HEK293T (cell line): ENCODE measurements around the gene BEST2.

Experiments
- BHLHE40 ChIP-seq: fragments of 450-650 bp; IDR thresholded peaks from 2 replicates; pipeline ENCODE4 v1.6.1; 2016; ENCODE audit warnings: mild to moderate bottlenecking, moderate library complexity, borderline replicate concordance
- HDGF ChIP-seq: fragments of 450-650 bp; IDR thresholded peaks from 2 replicates; pipeline ENCODE4 v1.6.1; 2017; ENCODE audit warnings: antibody characterized with exemption, borderline replicate concordance

GRCh38 chr19:12752056-12752781, 628 bp downstream of the BEST2 start:
- no peak for TF ChIP-seq HDGF
- no peak for TF ChIP-seq BHLHE40
